Omental fat pad (tissue), 4 donors: ENCODE data around the gene TESMIN. TPM values are rescaled to one million over a fixed set of nuclear protein-coding genes. Genes with fewer than 3 reads are reported as not detected.

Experiments used
- ATAC-seq: fragments of 150-250 bp; one replicate; pipeline ENCODE4 v1.9.1; 2016; ENCODE audit warnings: mild to moderate bottlenecking, moderate library complexity; ENCODE audit not compliant: low FRiP score
- DNase-seq: peaks from one replicate; pipeline ENCODE4 v3.0.0-alpha.2; 2019; ENCODE audit warnings: low spot score
- total RNA-seq, 4 donors: library from RNA; depleted of rRNA; stranded (reverse); fragments of >200 nt; gene quantifications; one replicate each; pipeline ENCODE4 v1.1.0, GENCODE V29; 2016
- TF ChIP-seq, protein P1 (sequence below), 3 donors: fragments of 450-650 bp; IDR thresholded peaks; one replicate each; pipeline ENCODE4 v1.5.1; 2016 to 2017; ENCODE audit warnings: antibody characterized with exemption in 3 of 3, mild to moderate bottlenecking in 3 of 3, moderate library complexity in 2 of 3

The TESMIN gene
- total RNA-seq, 4 donors from 2014 or later = 0.36 to 2.2 (median 0.47) TPM

DNA sequence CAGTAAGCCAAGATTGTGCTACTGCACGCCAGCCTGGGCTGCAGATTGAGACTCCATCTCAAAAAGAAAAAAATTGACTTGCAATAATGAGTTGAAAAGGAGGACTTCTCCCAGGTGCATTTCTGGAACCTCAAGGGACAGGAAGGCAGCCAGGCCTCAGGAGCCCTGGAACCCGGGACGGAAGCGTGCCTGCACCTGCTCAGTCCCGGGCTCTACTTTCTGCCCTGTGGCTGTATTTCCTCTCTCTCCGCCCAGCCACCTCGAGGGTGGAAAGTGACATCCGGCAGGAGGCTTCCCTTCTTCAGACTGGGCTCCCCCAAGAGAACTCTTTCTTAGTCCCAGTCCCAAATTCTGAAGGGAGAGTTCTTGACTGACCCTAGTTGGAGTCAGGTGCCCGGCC lies 87.2 kb downstream of the TESMIN start:
- ATAC-seq (no peak), DNase-seq (no peak)
- TF ChIP-seq, protein P1, sequence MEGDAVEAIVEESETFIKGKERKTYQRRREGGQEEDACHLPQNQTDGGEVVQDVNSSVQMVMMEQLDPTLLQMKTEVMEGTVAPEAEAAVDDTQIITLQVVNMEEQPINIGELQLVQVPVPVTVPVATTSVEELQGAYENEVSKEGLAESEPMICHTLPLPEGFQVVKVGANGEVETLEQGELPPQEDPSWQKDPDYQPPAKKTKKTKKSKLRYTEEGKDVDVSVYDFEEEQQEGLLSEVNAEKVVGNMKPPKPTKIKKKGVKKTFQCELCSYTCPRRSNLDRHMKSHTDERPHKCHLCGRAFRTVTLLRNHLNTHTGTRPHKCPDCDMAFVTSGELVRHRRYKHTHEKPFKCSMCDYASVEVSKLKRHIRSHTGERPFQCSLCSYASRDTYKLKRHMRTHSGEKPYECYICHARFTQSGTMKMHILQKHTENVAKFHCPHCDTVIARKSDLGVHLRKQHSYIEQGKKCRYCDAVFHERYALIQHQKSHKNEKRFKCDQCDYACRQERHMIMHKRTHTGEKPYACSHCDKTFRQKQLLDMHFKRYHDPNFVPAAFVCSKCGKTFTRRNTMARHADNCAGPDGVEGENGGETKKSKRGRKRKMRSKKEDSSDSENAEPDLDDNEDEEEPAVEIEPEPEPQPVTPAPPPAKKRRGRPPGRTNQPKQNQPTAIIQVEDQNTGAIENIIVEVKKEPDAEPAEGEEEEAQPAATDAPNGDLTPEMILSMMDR (IDR thresholded peaks at IDR 0.05) = no peak

GRCh38 chr11:68663482-68664010 lies 87.8 kb downstream of the TESMIN start:
- no peak for DNase-seq
- ATAC-seq = no peak
- TF ChIP-seq, protein P1 (IDR thresholded peaks at IDR 0.05) = no peak

- ATAC-seq (no peak), DNase-seq (no peak)
- TF ChIP-seq, protein P1 (IDR thresholded peaks at IDR 0.05) = no peak
These were observed 89.4 kb downstream of the TESMIN start for GRCh38 chr11:68661697-68662603.

DNA sequence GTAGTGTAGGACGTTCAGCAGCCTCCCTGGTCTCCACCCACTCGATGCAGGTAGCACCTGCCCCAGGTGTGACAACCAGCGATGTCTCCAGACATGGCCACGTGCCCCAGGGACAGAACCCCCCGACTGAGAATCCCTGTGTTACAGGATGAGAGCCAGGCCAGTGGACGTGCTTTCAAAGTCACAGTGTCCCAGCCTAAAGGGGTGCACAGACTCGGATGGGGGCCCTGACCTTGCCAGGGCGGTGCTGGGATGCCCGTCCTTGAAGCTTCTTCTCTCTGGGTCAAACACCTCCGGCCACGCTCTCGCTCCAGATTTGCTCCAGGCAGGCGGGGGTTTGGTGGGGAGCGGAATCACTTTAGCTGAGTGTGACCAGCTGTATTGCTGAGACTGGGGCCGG lies 90.3 kb downstream of the TESMIN start:
- TF ChIP-seq, protein P1 (IDR thresholded peaks at IDR 0.05) = no peak
- DNase-seq (no peak), ATAC-seq (no peak)

DNA sequence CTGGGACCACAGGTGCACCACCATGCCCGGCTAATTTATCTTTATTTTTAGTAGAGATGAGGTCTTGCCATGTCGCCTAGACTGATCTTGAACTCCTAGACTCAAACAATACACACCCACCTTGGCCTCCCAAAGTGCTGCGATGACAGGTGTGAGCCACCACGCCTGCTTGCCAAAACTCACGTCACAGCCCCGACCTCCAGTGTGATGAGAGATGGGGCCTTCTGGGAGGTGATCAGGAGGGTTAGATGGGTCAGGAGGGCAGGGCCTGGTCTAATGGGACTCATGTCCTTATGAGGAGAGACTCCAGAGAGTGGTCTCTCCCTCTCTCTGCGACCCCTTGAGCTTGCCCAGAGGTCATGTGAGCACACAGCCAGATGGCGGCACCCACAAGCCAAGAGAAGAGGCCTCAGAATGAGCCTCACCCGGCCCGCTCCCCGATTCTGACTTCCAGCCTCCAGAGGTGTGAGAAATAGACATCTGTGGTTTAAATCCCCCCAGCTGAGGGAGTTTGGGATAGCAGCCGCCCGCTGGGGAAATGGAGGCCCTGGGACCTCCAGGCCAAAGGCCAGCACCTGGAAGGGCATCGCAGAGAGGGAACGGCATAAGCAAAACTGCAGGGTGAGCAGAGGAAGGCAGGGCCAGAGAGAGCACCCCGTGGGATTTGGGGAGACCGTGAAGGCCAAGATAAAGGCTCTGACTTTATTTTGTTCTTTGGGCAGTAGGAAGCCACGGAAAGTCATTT lies 91.1 kb downstream of the TESMIN start:
- no peak for DNase-seq
- ATAC-seq = no peak
- TF ChIP-seq, protein P1 (IDR thresholded peaks at IDR 0.05) = no peak

DNA sequence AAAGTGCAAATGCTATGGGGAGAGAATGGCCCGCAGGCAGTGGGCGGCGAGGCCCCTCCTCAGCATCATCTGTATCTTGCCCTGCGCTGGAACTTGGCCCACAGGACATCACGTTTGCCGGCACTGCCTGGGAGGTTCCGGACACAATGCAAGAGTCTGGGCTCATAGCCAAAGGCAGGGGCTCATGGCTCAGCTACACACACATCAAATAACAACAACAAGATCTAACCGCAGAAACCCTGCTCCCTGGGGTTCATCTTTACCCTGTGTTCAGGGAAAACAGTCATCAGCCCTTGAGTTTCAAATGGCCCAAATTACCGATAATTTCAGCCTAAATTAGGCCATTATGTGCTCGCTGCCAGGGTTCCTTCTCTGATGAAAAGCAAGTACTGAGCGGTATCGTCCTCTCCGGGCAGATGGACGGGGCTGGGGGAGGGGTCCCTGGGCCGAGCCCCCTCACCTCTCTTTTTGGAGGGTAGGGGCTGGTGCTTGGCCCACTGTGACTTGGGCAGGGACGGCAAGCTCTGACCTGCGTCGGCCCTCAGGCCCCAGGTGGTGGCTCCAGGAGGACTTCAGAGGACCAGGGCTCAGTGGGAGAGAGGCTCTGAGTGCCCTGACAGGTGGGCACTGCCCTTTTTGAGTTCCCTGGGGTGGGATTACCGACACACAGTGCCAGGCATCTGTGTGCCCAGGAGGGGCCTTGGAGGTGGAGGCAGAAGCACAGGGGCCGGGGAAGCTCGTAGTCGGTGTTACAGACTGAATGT lies 92.0 kb downstream of the TESMIN start:
- ATAC-seq = peak; percentile 64
- TF ChIP-seq, protein P1 (IDR thresholded peaks at IDR 0.05) = no peak
- DNase-seq = peak; percentile 31
